Measurements from ENCODE around the gene FRMD4B.

Gene FRMD4B

GRCh38 chr3:69129531-69129930 is 256.4 kb downstream of the FRMD4B start:
- Histone ChIP-seq H3K27ac (no peak overlapping the region), H2AFZ (ENCODE audit: low read depth) (no peak overlapping the region), H3K4me3 (IDR thresholded peaks at IDR 0.05; ENCODE audit: insufficient read depth, low read depth, low read length) (no peak overlapping the region), H3K79me2 (ENCODE audit: insufficient read depth, low read depth) (no peaks in the 10 kb centered on the region), H3K36me3 (ENCODE audit: insufficient read depth) (no peaks in the 10 kb centered on the region), H3K9ac (no peak overlapping the region), H3K27me3 (ENCODE audit: insufficient read depth, low read depth) (no peaks in the 10 kb centered on the region), H3K4me1 (ENCODE audit: low read depth, poor library complexity, severe bottlenecking) (peaks cover 5% of the 10 kb centered on the region), H4K20me1 (ENCODE audit: insufficient read depth) (no peaks in the 10 kb centered on the region), H3K4me2 (no peak overlapping the region)
- no peak for TF ChIP-seq CTCF (conservative IDR thresholded peaks at IDR 0.05; ENCODE audit: low read depth, low read length)

- Histone ChIP-seq H3K4me3 (IDR thresholded peaks at IDR 0.05; ENCODE audit: insufficient read depth, low read depth, low read length) (no peak overlapping the region), H3K4me2 (no peak overlapping the region), H3K27me3 (ENCODE audit: insufficient read depth, low read depth) (no peaks in the 10 kb centered on the region), H2AFZ (ENCODE audit: low read depth) (no peak overlapping the region), H3K36me3 (ENCODE audit: insufficient read depth) (no peaks in the 10 kb centered on the region), H4K20me1 (ENCODE audit: insufficient read depth) (no peaks in the 10 kb centered on the region), H3K4me1 (ENCODE audit: low read depth, poor library complexity, severe bottlenecking) (peaks cover 5% of the 10 kb centered on the region), H3K79me2 (ENCODE audit: insufficient read depth, low read depth) (no peaks in the 10 kb centered on the region), H3K27ac (no peak overlapping the region), H3K9ac (no peak overlapping the region)
- no peak for TF ChIP-seq CTCF (conservative IDR thresholded peaks at IDR 0.05; ENCODE audit: low read depth, low read length)
Measured at GRCh38 chr3:69128509-69128908, 257.4 kb downstream of the FRMD4B start.

- Histone ChIP-seq H3K79me2 (ENCODE audit: insufficient read depth, low read depth) (no peaks in the 10 kb centered on the region), H3K36me3 (ENCODE audit: insufficient read depth) (no peaks in the 10 kb centered on the region), H3K27ac (no peak overlapping the region), H4K20me1 (ENCODE audit: insufficient read depth) (no peaks in the 10 kb centered on the region), H3K4me1 (ENCODE audit: low read depth, poor library complexity, severe bottlenecking) (peaks cover 5% of the 10 kb centered on the region), H3K9ac (no peak overlapping the region), H2AFZ (ENCODE audit: low read depth) (no peak overlapping the region), H3K4me2 (no peak overlapping the region), H3K4me3 (IDR thresholded peaks at IDR 0.05; ENCODE audit: insufficient read depth, low read depth, low read length) (no peak overlapping the region), H3K27me3 (ENCODE audit: insufficient read depth, low read depth) (no peaks in the 10 kb centered on the region)
- TF ChIP-seq CTCF (conservative IDR thresholded peaks at IDR 0.05; ENCODE audit: low read depth, low read length): no peak
Measured at GRCh38 chr3:69126999-69127398, 258.9 kb downstream of the FRMD4B start.

GRCh38 chr3:69126216-69126615 is 259.7 kb downstream of the FRMD4B start:
- Histone ChIP-seq H3K27me3 (ENCODE audit: insufficient read depth, low read depth) (no peaks in the 10 kb centered on the region), H3K4me2 (no peak overlapping the region), H2AFZ (ENCODE audit: low read depth) (no peak overlapping the region), H4K20me1 (ENCODE audit: insufficient read depth) (no peaks in the 10 kb centered on the region), H3K36me3 (ENCODE audit: insufficient read depth) (no peaks in the 10 kb centered on the region), H3K9ac (no peak overlapping the region), H3K4me1 (ENCODE audit: low read depth, poor library complexity, severe bottlenecking) (peaks cover 10% of the 10 kb centered on the region), H3K79me2 (ENCODE audit: insufficient read depth, low read depth) (no peaks in the 10 kb centered on the region), H3K4me3 (IDR thresholded peaks at IDR 0.05; ENCODE audit: insufficient read depth, low read depth, low read length) (no peak overlapping the region), H3K27ac (no peak overlapping the region)
- no peak for TF ChIP-seq CTCF (conservative IDR thresholded peaks at IDR 0.05; ENCODE audit: low read depth, low read length)
